NCI-H2029 treated with DMSO at 0.1 percent for 48 hours (cell line): ENCODE data around the gene PUM1.
"Not testable (repeated sequence)": the region's sequence is repeated elsewhere in the genome, so short reads cannot be mapped to it uniquely, and the experiment has no call there.

Experiments used
- DNase-seq: peaks from one replicate; lab custom pipeline; 2025; lab: John Stamatoyannopoulos, UW

Gene PUM1, protein sequence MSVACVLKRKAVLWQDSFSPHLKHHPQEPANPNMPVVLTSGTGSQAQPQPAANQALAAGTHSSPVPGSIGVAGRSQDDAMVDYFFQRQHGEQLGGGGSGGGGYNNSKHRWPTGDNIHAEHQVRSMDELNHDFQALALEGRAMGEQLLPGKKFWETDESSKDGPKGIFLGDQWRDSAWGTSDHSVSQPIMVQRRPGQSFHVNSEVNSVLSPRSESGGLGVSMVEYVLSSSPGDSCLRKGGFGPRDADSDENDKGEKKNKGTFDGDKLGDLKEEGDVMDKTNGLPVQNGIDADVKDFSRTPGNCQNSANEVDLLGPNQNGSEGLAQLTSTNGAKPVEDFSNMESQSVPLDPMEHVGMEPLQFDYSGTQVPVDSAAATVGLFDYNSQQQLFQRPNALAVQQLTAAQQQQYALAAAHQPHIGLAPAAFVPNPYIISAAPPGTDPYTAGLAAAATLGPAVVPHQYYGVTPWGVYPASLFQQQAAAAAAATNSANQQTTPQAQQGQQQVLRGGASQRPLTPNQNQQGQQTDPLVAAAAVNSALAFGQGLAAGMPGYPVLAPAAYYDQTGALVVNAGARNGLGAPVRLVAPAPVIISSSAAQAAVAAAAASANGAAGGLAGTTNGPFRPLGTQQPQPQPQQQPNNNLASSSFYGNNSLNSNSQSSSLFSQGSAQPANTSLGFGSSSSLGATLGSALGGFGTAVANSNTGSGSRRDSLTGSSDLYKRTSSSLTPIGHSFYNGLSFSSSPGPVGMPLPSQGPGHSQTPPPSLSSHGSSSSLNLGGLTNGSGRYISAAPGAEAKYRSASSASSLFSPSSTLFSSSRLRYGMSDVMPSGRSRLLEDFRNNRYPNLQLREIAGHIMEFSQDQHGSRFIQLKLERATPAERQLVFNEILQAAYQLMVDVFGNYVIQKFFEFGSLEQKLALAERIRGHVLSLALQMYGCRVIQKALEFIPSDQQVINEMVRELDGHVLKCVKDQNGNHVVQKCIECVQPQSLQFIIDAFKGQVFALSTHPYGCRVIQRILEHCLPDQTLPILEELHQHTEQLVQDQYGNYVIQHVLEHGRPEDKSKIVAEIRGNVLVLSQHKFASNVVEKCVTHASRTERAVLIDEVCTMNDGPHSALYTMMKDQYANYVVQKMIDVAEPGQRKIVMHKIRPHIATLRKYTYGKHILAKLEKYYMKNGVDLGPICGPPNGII

DNA sequence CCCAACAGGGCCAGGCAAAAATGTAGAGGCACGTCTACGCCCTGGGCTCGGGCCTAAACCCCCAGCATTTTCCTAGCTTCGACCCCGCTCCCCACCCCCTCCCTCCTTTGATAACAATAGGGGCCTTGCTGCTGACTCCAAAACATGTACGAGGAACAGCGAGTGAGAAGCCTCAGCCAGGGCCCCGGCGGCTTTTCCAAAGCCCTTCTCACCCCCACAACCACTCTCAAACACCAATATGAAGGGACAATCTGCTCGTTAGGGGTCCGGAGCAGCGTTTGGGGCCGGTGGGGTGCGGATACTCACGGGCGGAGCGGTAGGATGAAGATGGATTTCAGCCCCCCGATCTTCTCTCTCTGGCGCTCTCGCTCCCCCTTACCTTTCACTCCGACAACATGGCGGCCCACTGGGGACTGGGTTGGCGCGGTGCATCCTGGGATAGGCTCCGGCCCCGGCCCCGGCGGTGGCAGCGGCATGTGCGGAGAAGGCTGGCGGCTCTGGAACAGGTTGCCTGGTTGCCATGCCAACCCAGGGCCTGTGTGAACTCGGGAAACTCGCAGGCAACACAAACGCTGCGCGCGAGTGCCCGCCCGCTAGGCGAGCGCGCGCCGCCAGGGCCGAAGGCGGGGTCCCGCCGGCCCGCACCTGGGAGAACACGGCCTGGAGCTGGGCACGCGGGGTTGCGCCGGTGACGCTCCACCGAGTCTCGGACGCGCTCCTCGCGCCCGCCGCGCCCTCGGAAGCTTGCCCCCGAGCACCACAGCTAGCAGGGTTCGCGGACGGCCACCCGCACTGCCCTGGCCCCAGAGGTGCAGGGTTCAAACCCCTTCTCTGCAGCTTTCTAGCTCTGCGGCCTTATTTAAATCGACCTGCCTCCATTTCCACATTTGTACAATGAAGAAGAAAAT lies at the start of gene PUM1:
Gene PUM1, minus strand, starts transcription at position 408 of the 908 bp plus-strand sequence. CDS start 6,151 bp downstream, outside the sequence.
- DNase-seq = peak; percentile 82

DNA sequence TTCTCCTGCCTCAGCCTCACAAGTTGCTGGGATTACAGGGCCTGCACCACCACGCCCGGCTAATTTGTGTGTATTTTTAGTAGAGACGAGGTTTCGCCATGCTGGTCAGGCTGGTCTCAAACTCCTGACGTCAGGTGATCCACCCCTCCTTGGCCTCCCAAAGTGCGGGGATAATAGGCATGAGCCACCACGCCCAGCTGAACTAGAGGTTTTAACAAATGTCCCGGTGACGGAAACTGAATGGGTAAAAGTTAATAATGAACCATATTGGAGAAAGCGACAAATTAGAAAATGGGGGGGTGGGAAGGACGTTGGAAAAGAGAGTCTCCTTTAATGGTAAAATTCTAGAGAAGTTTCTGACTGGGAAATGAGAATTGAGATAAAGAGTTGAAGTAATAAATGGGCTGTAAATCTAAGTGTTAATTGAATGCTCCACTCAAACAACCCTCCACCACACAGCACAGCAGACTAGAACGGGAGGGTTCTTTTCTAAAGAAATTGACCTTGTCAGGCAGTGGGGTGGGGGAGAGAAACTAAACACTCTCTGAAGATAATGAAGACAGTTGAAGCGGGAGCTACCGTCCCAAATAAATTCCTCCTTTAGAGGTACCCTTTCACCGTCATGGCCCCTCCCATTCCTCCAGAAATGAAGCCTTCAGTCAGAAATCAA lies 46.9 kb upstream of the PUM1 start:
- DNase-seq = no peak

DNA sequence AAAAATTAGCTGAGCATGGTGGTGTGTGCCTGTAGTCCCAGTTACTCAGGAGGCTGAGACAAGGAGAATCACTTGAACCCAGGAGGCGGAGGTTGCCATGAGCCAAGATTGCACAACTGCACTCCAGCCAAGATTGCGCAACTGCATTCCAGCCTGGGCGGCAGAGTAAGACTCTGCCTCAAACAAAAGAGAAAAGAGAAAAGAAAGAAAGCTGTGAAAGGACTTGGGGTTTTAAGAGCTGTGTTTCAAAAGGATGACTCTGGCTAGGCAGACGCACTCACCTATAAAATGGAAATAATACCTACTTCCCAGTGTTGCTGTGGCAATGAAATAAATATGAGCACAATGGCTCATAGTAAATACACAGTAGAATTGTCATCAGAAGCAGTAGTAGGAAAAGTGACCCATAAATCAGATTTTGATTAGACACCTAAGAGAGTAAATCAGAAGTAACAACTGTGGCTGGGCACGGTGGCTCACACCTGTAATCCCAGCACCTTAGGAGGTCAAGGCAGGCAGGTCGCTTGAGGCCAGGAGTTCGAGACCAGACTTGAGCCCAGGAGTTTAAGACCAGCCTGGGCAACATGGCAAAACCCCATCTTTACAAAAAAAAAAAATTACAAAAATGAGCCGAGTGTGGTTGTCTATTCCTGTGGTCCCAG lies 45.9 kb upstream of the PUM1 start:
- DNase-seq = no peak

DNA sequence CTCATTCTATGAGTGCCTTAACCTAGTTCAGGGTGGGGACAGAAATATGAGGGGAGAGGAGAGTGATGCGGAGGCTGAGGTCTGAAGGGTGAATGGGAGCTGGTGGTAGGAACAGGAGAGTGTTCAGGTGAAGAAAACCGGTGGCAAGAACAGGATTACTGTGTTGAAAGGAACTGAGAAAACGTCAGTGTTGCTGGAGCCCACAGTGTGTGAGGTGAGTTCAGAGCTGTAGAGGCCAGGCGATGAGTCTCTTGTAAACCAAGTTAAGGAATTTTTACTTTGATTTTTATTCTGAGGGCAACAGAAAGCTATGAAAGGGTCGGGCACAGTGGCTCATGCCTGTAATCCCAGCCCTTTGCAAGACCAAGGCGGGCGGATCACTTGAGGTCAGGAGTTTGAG lies 45.3 kb upstream of the PUM1 start:
- no peak for DNase-seq

DNA sequence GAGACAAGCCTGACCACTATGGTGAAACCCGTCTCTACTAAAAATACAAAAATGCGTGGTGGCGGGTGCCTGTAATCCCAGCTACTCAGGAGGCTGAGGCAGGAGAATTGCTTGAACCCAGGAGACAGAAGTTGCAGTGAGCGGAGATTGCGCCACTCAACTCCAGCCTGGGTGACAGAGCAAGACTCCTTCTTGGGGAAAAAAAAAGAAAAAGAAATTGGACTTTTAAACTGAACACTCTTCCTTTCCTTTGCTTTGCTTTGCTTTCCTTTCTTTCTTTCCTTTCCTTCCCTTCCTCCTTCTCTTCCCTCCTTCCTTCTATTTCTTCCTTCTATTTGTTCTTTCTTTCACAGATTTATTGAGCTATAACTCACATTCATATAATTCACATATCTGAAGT lies 43.3 kb upstream of the PUM1 start:
- DNase-seq = no peak

DNA sequence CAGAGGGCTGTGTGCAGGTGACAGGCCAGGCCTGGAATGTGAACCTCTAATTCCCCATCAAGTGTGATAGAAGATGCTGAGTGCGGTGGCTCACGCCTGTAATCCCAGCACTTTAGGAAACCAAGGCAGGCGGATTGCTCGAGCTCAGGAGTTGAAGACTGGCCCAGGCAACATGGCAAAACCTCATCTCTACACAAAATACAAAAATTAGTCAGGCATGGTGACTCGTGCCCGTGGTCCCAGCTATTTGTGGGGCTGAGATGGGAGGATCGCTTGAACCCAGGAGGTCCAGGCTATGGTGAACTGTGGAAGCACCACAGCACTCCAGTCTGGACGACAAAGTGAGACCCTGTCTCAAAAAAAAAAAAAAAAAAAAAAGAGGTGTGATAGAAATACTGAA lies 40.1 kb upstream of the PUM1 start:
- DNase-seq = no peak

DNA sequence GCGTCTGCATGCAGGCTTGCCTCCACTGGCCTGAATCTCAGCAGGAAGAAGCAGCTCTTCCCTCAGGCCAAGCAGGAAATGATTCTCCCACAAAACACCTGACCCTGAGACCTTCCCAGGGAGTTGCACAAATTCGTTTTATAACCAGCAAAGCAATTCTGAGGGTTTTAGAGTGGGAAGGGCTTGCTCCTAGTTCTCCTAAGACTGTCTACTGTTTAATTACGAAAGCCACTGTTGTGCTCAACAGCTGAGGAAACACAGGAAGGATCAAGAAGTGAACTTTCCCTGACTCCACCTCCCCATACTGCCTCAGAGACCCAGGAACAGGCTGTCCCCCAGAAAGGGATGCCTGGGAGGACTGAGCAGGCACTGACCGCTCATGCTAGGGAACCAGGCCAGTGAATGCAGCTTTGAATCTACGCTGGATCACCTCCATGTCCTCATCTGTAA lies 37.0 kb upstream of the PUM1 start:
- DNase-seq = no peak

DNA sequence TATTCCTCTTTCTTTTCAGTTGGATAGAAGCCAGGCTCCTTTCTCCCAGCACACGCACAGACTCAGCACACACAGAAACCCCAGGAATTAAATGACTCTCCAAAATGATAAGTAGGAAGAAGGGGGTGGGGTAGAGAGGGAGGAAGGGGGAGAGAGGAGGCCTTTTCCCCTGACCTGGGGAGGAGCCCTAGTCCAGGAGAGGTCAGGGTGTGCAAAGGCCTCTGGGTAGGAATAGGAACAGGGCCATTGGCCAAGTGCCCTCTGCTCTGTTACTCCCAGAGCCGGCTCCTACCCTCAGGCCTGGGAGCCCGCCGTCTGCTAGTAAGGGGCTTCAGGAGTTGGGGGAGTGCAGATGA lies 35.6 kb upstream of the PUM1 start:
- peak; percentile 46 for DNase-seq

DNA sequence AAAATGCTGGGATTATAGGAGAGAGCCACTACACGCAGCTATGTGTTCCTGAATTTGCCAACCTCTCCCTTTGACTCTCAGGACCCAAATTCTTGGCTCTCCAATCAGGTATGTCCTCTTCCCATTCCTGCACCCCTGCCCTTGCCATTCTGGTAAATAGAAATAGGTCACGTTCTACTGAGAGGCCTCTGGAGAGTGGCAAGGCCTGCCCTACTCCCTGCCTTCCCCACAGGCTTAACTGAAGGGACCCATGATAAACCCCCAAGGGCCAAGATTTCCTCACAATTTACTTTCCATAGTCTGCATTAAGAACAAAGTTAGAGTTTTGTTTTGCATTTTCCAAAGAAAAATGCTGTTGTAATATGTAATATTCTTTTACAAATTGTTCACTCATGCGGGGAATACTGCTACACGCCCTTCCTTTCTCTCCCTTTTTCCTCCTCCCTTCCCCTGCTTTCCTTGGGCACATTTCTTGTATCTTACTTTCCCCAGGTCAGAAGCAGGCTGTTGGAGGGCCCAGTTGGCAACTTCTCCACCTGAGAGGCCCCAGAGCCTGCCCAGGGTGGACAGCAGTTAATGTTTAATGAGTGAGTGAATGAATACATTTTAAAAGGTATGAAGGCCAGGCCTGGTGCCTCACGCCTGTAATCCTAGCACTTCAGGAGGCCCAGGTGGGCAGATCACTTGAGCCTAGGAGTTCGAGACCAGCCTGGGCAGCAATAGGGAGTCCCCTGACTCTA lies 33.9 kb upstream of the PUM1 start:
- no peak for DNase-seq

DNA sequence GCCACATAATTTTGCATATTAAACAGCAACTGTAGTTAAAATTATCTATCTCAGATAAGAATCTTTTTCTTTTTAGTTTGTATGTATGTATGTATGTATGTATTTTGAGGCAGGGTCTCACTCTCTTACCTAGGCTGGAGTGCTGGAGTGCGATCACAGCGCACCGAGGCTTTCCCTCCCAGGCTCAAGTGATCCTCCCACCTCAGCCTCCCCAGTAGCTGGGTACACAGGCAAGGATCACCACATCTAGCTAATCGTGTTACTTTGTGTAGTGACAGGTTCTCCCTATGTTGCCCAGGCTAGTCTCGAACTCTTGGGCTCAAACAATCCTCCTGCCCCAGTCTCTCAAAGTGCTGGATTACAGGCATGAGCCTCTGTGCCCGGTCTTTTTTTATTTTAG lies 30.5 kb upstream of the PUM1 start:
- no peak for DNase-seq

DNA sequence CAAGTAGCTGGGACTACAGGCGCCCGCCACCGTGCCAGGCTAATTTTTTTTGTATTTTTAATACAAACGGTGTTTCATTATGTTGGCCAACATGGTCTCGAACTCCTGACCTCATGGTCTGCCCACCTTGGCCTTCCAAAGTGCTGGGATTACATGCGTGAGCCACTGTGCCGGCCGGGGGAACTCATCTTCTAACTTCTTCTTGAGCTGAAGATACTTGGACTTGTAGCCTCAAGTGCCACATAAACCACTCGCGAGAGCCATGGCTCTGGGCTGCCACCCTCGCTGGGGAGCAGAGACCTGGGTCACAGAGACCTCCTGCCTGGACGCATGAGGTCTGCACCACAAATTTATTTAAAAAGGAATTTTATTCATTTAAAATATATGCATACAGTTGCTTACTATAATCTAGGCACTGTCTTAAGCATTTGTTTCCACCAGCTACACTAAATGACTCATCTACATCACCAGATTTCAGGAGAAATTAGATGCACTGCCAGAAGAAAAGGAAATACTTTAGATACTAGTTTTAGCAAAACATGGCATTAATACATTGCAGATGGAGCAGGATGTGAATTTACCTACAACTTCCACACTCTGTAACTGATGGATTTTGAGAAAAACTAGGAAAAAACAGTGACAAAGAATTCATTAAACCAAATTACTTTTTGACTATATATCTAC lies 29.9 kb upstream of the PUM1 start:
- DNase-seq = no peak

DNA sequence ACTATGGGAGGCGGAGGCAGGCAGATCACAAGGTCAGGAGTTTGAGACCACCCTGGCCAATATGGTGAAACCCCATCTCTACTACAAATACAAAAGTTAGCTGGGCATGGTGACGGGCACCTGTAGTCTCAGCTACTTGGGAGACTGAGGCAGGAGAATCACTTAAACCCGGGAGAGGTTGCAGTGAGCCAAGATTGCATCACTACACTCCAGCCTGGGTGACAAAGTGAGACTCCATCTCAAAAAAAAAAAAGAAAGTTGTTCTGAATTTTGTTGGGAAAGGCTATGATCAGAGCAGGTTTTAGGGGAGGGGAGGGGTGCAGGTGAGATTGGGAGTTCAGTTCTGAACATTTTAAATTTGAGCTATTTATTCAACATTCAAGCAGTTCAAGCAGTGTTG lies 22.6 kb upstream of the PUM1 start:
- not testable (repeated sequence) for DNase-seq

DNA sequence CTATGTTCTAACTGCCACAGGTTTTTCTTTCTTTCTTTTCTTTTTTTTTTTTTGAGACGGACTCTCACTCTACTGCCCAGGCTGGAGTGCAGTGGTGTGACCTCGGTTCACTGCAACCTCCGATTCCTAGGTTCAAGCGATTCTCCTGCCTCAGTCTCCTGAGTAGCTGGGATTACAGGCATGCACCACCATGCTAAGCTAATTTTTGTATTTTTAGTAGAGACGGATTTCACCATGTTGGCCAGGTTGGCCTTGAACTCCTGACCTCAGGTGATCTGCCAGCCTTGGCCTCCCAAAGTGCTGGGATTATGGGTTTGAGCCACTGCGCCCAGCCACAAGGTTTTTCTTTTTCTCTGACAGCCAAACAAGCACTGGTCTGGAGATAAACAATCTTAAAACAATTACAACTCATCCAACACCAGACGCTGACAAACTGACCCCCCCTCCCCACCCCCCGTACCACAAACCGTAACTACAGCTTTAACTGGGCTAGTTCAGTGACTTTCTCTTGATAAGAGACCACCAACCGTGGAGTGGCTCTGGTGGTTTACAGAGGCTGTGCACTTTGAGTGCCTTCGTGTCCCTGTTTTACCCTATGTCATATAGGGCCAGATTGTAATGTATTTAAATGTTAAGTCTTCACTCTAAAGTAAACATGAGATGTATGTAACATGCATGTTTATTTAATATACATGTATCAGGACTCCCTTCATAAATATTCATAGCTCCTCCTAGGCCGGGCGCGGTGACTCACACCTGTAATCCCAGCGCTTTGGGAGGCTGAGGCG lies 19.5 kb upstream of the PUM1 start:
- DNase-seq = no peak

DNA sequence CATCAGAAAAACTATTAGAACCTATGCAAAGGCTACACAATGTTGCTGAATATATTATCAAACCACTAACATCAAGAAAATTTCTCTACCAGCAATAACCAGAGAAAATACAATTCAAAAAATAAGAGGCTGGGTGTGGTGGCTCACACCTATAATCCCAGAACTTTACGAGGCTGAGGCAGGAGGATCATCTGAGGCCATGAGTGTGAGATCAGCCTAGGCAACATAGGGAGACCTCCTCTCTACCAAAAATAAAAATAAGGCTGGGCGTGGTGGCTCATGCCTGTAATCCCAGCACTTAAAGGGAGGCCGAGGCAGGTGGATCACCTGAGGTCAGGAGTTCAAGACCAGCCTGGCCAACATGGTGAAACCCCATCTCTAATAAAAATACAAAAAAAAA lies 16.9 kb upstream of the PUM1 start:
- no peak for DNase-seq

DNA sequence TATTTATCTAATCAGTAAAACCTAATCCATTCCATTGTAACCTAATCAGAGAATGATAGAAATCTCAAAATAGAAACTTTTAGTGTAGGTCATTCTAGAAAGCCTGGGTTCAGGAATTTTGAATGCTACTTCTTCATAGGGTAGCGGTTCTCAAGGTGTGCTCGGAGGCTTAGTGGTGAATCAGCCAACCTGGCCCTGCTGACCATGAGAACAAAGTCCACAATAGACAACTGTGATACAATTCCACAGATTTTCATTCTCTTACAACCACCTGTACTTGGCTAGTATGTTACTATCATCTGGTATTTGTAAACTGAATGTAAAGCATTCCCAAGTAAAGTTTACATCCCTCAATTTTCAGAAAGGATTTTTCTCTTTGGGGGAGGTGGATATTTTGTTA lies 7.5 kb upstream of the PUM1 start:
- no peak for DNase-seq

DNA sequence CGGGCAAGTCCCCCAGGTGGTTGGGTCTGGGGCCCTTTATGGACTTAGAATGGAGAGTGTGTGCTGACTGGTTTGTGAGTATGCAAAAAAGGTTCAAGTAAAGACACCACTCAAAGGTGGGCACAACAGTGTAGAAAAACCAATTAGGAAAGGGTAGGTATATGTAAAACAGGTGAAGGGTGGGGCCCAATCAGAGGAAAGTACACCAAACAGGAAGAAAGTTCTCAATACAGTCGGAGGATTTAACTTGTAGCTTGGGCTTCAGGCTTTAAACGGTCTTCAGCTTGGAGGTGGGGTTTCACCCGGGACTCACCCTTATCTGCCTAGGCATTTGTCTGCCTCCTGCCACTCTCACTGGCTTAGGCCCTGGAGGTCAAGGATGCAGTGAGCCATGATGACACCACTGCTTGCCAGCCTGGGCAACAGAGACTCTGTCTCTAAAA lies 6.8 kb upstream of the PUM1 start:
- no peak for DNase-seq

DNA sequence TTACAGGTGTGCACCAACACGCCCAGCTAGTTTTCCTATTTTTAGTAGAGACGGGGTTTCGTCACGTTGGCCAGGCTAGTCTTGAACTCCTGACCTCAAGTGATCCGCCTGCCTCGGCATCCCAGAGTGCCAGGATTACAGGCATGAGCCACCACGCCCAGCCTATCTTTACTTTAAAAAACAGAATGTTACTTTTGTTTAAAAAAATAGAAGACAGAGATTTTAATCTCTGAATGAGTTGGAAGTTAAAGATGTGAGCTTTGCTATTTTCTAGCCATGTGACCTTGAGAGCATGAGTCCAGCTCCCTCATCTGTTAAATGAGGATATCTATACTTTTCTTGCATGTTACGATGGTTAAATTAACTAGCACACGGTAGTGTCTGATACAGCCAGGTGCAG lies 3.9 kb upstream of the PUM1 start:
- DNase-seq = no peak

DNA sequence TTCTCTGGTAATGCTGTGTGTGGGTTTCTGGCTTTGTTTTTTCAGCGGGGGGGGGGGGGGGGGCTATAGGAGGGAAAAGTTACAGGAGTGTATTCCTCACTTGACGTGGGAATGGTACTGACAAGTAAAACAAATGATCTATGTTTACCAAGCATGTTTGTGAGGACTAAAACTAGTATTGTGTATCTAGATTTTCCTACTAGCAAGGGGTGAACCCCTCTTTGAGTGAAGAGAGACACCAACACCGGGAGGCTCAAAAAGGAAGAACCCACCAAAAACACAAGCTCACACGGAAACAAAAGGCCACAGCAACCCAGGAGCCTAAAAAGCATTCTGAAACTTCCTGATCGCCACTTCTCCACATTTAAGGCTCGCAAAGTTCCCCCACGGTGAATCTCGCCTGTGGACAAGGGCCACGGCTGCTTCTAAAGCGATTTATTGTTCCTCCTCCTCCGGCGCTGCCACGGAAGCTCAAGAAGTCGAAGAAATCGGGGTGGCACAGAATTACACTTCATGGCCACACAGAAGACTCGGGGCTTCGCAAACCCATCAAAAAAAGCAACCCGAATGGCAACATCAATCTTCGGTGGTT lies 703 bp downstream of the PUM1 start:
- DNase-seq = peak; percentile 13
